HG03025 (cell line): ENCODE measurements around the gene FUT1.
A peak's percentile ranks its signal among the peaks of the same experiment; 100 is the strongest.
"Not testable (repeated sequence)": the region's sequence is repeated elsewhere in the genome, so short reads cannot be mapped to it uniquely, and the experiment has no call there.

Source experiments
- ATAC-seq: cut with Tn5 transposase; IDR thresholded peaks from one replicate; pipeline ENCODE4 v1.9.1; 2021; ENCODE audit warnings: mild to moderate bottlenecking, moderate library complexity; ENCODE audit not compliant: unreplicated experiment, low FRiP score

The FUT1 gene

DNA sequence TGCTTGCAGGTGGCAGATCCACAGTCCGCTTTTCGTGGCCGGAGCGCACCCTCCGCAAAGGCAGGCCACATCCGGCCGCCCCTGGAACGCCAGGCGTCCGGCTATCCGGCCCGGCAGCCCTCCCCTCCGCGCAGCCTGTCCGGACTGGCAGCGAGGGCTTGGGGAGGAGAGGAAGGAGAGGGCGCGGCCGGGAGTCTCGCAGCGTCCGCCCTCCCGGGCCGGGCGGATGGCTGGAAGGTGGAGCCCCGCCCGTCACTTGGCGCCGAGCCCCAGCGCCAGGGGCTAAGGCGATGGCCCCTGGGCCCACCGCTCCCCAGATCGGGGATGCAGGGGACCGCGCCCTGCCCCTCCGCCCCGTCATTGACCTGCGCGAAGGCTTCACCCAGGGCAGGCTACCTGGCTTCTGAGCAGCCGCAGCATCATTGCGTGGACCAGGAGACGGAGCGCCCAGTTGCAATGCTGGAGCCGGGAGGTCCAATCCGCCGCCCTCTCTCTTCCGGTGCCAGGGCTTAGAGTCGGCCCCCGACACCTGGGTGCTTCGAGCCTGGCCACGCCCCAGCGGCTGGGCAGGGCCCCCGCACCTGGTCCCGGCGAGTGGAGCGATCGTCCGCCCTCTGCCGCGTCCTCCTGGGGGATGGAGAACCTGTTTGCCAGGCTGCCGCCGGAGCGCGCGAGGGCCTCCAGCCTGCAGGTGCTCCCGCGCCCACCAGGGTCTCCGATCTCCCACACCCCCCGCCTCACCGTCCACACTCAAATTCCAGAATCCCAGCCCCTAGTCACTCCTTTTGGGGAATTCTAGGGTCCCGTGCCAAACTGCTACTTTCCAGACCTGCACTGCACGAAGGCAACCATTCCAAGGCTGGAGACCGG is at the start of gene FUT1:
FUT1 (minus strand) TSS at position 146 of the 870 bp plus-strand sequence. CDS start 1,360 bp downstream, outside the sequence.
- ATAC-seq: no peak

DNA sequence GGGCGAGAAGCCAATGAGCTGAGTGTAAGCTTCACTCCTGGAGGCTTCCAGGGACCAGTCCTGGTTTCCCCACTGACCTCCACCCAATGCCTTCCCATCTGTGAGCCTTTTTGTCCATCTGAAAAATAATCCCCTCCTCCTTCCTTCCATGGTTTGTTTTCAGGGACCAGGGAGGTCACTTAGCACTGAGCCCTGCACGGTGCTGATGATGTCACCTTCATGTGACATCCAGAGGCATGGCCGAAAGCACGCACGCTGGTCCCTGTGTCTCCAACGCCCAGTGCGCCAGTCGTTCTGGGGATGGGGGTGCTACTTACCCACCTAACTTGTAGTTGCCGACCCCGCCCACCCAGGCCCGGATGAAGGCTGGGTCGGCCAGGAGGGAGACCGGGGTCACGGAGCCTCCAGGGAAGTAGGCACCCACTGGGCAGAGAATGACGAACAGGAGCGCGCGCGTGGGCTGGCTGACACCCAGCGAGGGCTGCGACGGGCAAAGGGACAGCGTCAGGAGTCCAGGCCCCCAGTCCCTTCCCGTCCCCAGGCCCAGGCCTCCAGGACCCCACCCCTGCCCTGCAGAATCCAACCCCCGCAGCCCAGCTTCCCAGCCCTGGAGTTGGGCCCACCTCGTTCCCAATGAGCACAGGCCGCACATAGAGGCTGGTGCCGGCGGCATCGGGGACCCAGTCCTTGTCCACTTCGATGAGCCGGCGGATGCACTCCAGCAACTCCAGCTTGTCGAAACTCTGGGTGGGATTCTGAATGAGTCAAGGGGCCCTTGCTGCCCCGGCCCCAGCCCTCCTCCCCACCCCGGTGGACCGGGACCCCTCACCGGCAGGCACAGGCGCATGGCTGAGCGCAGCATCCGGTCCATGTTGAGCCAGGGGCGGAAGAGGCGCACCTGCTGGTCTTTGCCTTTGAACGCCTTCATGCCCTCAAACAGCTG is 47.2 kb upstream of the FUT1 start:
- ATAC-seq: no peak

- ATAC-seq: no peak
Observed at GRCh38 chr19:48798937-48799336, 46.5 kb upstream of the FUT1 start.

DNA sequence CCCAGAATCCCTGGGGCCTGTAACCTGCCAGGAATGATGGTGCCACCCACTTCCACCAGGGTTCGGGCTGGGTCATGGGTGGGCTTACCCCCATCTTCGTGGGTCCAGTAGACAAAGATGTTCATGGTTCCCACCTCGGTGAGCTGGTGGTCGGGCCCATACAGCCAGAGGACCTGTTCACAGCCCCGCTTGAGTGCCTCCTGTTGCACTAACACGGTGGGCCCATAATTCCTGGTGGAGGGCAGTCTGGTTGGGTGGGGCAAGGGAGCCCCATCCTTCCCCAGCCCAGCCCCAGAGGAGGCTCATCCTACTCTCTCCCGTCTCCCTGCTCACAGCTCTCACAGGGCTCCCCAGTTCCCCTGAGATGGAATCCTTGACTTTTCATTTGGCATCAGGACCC is 44.7 kb upstream of the FUT1 start:
- no peak for ATAC-seq

- ATAC-seq: no peak
Observed at GRCh38 chr19:48796298-48797083, 44.0 kb upstream of the FUT1 start.

DNA sequence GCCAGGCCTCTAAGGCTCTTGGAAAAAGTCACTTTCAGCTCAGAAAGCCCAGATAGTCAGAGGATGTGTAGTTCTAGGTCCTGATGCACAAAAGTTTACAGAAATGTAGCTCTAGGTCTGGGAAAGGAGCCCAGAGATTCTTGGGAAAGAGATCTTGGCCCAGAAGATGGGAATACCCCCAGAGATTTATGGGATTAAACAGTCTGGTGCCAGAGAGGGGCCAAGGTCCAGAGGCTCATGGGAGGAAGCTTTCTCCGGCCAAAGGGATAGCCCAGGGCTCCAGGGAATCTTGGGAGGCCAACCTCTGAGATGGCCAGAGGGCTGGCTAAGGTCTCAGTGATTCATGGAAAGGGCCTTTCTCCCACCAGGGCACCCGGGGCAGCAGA is 43.2 kb upstream of the FUT1 start:
- no peak for ATAC-seq

- ATAC-seq: peak; percentile 79
Observed at GRCh38 chr19:48795055-48795684, 42.7 kb upstream of the FUT1 start.

- no peak for ATAC-seq
Observed at GRCh38 chr19:48794291-48794690, 41.9 kb upstream of the FUT1 start.

DNA sequence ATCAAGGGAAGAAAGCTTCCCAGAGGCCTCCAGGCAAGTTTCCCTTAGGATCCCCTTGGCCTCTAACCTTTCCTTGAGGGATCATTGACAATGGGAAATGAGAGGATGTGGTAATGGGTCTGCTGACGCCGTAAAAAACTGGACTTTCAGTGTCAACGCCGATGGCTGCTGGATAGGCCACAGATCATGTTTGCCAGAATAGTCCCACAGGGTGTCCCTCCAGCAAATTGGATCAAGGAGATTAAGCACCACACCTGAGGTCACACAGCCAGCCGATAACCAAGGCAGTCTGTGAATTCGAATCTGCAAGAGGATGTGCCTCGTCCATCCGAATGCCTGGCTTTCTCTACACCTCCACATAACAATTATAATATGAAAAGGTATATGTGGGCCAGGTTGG is 40.8 kb upstream of the FUT1 start:
- ATAC-seq: no peak

- not testable (repeated sequence) for ATAC-seq
Observed at GRCh38 chr19:48787331-48787730, 34.9 kb upstream of the FUT1 start.

- ATAC-seq: not testable (repeated sequence)
Observed at GRCh38 chr19:48786422-48786821, 34.0 kb upstream of the FUT1 start.

DNA sequence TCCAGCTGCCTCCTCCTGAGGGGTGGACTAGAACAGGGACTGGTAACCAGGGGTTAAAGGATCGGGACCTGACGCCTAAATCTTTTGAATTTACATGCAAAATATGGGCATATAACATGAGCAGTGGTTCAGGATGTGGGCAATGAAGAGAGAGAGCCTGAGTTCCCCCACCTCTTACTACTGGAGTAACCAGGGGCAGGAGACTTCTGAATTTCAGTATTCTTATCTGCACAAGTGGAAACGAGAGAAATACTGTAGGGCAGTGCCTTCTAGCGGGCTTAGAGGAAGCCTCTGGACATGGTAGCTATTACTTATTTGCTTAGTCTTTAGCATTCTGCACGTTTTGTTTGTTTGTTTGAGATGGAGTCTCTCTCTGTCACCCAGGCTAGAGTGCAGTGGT is 32.1 kb upstream of the FUT1 start:
- ATAC-seq: no peak

DNA sequence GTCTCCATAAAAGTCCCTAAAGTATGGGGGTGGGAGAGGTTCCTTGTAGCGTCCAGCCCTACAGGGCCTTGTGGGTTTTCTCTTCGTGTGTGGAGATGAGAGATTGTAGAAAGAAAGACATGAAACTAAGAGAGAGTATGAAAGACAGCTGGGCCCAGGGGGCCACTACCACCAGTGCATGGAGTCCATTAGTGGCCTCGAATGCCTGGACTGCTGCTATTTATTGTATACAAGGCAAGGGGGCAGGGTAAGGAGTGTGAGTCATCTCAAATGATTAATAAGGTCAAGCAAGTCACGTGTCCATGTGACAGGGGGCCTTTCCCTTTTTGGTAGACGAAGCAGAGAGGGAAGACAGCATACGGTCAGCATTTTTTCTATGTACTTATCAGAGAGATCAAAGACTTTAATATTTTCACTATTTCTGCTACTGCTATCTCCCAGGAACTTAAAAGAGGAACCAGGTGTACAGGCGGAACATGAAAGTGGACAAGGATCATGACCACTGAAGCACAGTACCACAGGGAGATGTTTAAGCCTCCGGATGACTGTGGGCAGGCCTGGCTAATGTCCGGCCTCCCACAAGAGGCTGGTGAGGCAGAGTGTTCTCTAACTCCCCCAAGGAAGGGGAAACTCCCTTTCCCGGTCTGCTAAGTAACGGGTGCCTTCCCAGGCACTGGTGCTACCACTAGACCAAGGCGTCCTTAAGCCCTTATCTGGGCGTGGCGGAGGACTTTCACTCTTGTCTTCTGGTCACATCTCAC is 28.4 kb upstream of the FUT1 start:
- ATAC-seq: no peak

DNA sequence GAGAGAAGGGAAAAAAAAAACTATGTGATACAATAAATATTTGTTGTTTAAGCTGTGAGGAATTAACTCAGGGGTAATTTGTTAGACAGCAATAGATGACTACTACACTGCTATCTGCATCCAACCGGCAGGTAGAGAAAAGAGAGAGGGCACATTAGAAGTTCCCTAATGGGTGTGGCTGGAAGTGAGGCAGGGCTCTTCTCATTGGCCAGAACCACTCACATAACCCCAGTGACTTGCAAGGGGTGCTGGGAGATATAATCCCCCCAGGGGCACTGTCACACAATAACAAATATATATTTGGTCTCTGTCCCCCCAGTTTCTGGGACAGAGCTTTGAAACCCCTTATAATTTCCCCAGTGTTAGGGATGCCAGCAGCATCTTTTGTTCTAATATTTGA is 27.2 kb upstream of the FUT1 start:
- no peak for ATAC-seq

DNA sequence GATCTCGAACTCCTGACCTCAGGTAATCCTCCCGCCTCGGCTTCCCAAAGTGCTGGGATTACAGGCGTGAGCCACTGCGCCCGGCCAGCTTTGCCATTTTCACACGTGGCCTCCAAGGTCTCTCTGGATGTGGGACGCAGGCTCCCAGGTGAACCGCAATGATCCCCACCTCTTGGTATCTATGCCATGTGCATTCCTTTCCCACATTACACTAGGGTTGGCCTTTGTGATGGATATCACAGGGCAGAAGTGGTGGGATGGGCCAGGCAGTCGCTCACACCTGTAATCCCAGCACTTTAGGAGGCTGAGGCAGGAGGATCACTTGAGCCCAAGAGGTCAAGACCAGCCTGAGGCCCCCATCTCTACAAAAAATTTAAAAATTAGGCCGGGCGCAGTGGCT is 25.3 kb upstream of the FUT1 start:
- no peak for ATAC-seq

DNA sequence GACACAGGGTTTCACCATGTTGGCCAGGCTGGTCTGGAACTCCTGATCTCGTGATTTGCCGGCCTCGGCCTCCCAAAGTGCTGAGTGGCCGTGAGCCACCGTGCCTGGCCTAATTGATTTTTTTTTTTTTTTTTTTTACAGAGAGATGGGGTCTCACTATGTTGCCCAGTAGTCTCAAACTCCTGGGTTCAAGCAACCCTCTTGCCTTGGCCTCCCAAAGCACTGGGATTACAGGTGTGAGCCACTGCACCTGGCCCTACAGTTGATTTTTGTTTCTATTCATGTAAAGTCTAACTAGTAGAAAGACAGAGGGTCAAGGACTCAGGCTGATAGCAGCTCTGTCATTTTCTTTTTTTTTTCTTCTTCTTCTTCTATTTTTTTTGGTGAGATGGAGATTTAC is 24.7 kb upstream of the FUT1 start:
- ATAC-seq: no peak

- ATAC-seq: no peak
Observed at GRCh38 chr19:48772503-48772953, 20.1 kb upstream of the FUT1 start.

- ATAC-seq: no peak
Observed at GRCh38 chr19:48770734-48771472, 18.5 kb upstream of the FUT1 start.

DNA sequence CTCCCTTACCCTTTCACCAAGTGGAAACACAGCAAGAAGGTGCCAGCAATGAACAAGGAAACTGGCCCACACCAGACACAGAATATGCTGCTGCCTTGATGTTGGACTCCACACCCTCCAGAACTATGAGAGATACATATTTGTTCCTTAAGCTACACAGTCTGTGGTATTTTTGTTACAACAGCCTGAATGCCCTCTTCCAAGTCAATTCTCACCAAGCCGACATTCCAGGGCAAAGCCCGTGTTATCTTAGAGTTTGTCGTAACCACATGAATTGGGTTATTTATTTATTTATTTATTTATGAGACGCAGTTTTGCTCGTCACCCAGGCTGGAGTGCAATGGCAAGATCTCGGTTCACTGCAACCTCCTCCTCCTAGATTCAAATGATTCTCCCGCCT is 17.8 kb upstream of the FUT1 start:
- ATAC-seq: no peak
